Measurements from ENCODE around the gene DBNL.

Gene DBNL

DNA sequence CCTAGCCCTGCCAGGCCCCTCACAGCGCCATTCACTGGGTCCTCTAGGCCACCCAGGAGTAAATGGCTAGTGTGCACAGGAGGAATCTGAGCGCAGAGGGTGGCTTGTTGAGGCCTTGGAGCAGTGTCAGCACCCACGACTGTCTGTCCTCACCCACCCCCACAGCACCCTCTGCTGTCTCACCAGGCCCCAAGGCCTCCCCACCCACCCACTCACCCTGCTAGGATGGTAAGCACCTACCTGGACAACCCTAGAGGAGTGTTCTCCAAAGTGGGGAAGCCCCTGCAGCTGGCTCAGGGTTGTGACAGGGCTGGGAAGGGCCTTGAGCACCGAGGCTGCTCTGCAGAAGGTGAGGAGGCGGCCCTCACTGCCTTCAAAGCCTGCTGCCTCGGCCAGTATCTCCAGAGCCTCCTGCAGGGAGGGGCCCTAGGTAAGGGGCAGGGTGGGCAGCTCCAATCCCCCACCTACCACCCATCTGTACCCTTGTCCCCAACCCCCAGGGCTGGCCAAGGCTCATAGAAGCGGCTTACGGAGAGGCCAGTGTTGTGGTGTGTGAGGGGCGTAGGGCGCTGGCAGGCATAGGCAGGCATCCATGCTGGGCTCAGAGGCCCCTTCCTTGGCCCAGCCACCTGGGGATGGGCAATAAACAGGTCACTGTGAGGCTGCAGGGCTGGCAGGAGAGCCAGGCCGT, 35.0 kb downstream of the DBNL start:
- no peak for DNase-seq

- DNase-seq, result no peak
Observed at GRCh38 chr7:44080118-44080517, 35.6 kb downstream of the DBNL start.

- DNase-seq, result no peak
Observed at GRCh38 chr7:44080686-44081265, 36.3 kb downstream of the DBNL start.

- DNase-seq, result no peak
Observed at GRCh38 chr7:44081266-44081748, 36.8 kb downstream of the DBNL start.

DNA sequence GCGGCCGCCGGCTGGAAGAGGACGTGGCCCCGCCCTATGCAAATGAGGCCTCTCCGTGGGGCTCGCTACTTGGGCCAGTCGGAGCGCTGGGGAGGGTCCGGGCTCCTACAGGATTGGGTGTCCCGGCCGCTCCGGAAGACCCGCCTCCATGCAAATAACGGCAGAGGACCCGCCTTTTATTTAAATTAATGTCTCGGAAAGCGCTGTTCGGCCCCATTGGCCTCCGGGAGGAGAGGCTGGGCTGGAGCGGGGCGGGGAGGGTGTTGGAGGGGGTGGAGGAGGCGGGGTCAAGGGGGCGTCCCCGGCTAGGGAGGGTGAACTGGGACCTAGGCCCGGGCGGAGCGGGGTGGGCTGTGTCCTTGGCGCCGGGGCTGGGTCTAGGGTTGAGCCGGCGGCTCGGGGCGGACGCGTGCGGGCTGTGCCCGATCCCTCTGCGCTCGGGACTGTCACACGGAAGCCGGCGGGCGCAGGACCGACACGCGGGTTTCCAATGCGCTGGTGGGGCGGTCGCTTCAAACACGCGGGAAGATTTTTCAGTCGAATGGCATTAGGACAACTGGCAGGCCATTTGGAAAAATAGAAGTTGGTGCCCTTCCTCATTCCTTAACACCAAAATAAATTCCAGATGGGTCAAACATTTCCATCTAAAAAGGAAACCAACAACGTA, 38.2 kb downstream of the DBNL start:
- DNase-seq, result peak; percentile 99

DNA sequence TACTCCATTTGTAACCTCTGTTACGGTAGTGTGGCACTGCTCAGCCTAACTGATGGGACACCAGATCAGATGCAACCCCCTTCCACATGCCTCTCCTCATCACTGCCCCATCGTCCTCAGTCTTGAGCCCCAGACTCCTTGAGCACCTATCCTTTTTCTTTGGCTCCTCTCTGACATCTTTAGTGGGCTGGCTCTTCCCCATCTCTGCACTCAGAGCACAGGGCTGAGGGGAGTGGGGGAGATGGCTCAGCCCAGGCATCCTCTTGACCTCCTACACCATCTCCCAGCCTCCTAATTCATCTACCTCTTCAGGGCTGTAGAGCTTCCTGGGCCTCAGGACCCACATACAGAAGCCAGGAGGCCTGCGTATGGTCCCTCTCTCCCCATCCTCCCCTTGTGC, 39.3 kb downstream of the DBNL start:
- no peak for DNase-seq

DNA sequence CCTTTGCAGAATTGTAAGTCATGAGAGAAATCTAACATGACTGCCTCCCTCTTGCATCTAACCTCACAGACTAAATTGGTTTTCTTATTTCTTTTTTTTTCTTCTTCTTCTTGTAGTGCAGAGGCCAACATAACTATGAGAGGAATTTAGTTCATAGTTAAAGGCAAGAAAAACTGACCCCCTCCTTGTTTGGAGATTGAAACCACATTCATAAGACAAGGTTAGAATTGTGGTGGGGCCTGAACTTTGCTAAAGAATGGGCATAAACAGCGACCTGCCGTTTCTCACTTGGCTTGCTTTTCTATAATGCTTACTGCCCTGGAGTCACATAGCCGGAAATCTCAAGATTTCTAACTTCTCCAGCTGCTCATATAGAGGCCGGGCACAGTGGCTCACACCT, 40.2 kb downstream of the DBNL start:
- no peak for DNase-seq

DNA sequence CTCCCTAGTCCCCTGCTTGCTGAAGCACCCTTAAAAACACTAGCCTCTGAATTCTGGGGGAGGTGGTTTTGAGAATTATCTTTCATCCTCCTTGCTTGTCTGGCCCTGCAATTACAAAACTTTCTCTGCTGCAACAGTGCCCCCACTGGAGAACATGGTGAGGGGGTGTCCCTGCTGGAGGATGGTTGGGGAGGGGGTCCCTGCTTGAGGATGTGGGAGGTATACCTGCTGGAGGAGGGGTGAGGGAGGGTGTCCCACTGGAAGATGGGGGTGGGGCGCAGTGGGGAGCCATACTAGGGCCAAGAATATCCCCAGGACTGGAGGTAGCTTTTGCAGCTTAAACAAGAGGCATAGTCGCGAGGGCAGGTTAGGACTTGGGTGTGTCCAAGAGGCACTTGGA, 41.0 kb downstream of the DBNL start:
- DNase-seq, result no peak

GRCh38 chr7:44086627-44087026, 42.1 kb downstream of the DBNL start:
- DNase-seq, result no peak

DNA sequence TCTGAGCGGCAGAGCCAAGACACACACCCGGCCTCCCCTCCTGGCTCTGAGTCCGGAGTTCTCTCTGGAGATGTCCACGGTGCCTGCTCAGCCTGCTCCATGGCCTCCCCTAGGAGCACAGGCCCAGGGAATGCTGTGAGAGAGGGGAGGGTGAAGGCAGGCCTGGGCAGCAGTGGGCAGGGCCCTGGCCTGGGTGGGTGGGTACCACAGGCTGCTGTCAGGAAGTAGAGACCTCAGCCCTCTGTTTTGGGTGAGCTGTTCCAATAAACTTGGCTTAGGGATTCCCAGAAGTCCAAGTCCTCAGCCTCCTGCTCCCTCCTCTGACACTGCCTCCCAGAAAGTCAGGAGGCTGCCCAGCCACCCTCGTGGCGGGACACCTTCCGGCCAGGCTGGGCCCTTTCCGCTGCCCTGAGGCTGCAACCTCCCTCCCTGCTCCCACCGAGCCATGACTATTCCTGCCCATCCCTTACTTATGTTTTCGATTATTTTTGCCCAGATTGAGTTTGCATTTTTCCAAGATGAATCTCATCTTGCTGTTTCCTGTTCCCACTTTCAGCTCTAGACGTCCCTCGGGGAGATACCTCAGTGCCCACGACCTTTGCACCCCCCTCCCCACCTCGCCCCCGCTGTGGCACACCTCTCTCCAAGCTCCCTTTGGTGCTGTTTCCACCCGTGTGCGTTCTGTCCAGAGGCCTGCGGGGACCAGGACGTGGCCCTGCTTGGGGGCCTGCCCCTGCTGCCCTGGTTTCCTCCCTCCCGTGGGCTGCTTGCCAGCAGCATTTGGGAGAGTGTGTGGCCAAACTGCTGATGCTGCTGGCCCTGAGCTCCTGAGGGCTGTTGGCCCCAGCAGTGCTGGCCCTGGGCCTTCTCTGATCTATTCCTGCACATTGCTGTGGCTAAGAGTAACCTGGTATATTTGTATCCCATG, 43.7 kb downstream of the DBNL start:
- no peak for DNase-seq

- no peak for DNase-seq
Observed at GRCh38 chr7:44093102-44093641, 48.7 kb downstream of the DBNL start.

- DNase-seq, result no peak
Observed at GRCh38 chr7:44094365-44094764, 49.9 kb downstream of the DBNL start.

GRCh38 chr7:44094883-44095592, 50.5 kb downstream of the DBNL start:
- no peak for DNase-seq

GRCh38 chr7:44095781-44096180, 51.3 kb downstream of the DBNL start:
- DNase-seq, result no peak

GRCh38 chr7:44096326-44096881, 51.9 kb downstream of the DBNL start:
- no peak for DNase-seq

GRCh38 chr7:44097064-44097932, 52.8 kb downstream of the DBNL start:
- no peak for DNase-seq

DNA sequence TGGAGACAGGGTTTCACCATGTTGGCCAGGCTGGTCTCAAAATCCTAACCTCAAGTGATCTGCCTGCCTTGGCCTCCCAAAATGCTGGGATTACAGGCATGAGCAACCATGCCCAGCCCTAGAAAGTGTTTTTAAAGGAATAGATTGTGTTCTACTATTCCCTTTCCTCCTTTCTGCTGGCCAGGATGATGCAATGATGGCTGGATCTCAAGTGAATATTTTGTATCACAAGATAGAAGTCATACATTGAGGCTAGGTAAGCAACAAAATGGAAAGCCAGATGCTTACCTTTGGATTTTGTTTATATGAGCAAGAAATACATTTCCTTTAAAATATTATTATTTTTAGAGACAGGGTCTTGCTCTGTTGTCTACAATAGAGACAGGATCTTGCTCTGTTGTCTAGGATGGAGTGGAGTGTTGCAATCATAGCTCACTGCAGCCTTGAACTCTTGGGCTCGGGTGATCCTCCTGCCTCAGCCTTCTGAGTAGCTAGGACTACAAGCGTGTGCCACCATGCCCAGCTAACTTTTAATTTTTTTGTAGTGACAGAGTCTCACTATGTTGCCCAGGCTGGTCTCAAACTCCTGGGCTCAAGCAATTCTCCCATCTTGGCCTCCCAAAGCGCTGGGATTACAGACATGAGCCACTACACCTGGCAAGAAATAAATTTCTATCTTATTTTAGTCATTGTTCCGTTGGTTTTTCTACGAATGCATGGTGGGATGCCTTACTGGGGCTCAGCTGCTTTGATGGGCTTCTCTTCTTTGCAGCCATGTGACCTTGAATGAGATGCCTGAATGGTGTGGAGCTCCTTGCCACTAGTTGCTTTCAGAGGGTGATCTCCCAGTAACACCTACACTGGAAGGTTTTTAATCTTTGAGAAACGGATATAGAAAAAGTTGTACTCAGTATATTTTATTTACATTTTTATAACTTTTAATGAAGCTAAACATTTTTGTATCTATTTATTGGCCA, 53.9 kb downstream of the DBNL start:
- DNase-seq, result no peak

- DNase-seq, result no peak
Observed at GRCh38 chr7:44099669-44100068, 55.2 kb downstream of the DBNL start.

DNA sequence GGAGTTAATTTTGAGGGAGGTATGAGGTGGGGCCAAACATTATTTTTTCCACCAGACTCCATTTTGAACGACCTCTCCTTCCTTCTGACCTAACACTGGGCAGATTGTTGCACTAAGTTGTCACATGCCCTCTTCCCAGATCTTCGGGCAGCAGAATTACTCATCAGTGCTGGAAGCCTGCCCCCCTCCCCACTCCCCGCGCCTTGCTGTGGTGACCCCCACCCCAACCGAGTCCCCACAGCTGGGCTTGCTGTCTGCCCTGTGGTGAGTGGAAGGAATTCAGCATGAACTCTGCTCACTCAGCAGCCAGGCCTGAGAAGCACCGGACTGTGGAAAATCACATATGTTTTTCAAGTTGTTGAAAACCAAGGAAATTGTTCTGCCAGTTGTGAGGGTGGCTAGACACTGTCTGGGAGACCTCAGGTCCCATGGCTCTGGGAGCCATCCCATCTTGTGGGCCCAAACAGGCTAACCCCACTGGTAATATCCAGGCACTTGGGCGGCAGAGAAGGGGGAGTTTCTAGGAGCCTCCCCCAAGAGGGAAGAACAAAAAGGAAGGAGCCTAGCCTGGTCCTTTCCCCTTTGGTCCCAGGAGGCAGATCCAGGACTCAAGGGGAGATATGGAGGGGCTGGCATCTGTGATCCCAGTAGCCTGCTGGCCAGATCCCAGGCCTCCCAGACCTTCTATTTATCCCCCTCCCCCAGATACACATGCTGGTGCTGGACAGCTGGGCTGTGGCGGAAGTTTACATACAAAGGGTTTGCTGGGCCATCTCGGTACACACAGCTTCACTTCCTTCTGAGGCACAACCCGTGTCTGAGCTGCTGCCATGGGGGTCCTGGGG, 56.2 kb downstream of the DBNL start:
- no peak for DNase-seq

All from activated naive CD4-positive, alpha-beta T cell treated with Interleukin-2 at 50 U/mL for 16 hours (primary cell).